MG63 (cell line): Measurements from ENCODE around the gene NOS3. TPM values are rescaled to one million over a fixed set of nuclear protein-coding genes. Genes with fewer than 3 reads are reported as not detected.
"Not testable (repeated sequence)": the region's sequence is repeated elsewhere in the genome, so short reads cannot be mapped to it uniquely, and the experiment has no call there.

Source experiments
- DNase-seq: peaks from one replicate; pipeline ENCODE4 v3.0.0-alpha.2; 2020
- H3K27me3 ChIP-seq: fragments of 250-450 bp; sonication (Bioruptor Pico); 2 replicates; pipeline ENCODE4 v1.5.1; 2020; ENCODE audit warnings: mild to moderate bottlenecking, moderate library complexity
- H3K36me3 ChIP-seq: fragments of 250-450 bp; sonication (Bioruptor Pico); 2 replicates; pipeline ENCODE4 v1.5.1; 2020; ENCODE audit warnings: mild to moderate bottlenecking, moderate library complexity
- H3K4me3 ChIP-seq: fragments of 250-450 bp; sonication (Bioruptor Pico); 2 replicates; pipeline ENCODE4 v1.5.1; 2020; ENCODE audit warnings: mild to moderate bottlenecking, moderate library complexity
- H3K9me3 ChIP-seq: fragments of 250-450 bp; sonication (Bioruptor Pico); 2 replicates; pipeline ENCODE4 v1.5.1; 2020; ENCODE audit warnings: mild to moderate bottlenecking, moderate library complexity
- total RNA-seq: library from RNA; depleted of rRNA; stranded (reverse); fragments of >200 nt; shearing (Covaris generic); gene quantifications from 2 replicates; pipeline ENCODE4 v1.2.3, GENCODE V29; 2014; ENCODE audit warnings: low replicate concordance

NOS3 gene
- total RNA-seq, 1 experiment from 2014 or later = not detected

DNA sequence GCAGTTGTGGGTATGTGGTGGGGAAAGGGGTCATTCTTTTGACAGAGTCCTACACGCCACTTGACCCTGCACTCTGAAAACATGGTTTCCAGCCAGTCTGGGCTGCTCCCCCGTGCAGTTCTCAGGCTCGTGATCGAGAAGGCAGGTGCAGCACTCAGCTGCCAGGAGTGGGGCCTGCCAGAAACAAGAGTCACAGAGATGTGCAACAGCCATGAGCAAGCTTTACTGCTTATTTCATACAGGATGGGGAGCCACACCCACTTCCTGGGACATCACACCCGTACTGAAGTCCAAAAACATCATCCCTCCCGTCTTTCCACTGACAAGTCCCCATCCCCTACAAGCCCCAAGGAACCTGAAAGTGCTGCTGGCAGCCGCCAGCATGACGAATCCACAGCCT is 24.1 kb downstream of the NOS3 start:
- Histone ChIP-seq H3K27me3 (0 out of 2 replicates have a peak, but pooled peaks cover 2% of the 10 kb centered on the region), H3K36me3 (no peaks in the 10 kb centered on the region), H3K4me3 (no peak overlapping the region), H3K9me3 (no peaks in the 10 kb centered on the region)
- peak; percentile 29 for DNase-seq

DNA sequence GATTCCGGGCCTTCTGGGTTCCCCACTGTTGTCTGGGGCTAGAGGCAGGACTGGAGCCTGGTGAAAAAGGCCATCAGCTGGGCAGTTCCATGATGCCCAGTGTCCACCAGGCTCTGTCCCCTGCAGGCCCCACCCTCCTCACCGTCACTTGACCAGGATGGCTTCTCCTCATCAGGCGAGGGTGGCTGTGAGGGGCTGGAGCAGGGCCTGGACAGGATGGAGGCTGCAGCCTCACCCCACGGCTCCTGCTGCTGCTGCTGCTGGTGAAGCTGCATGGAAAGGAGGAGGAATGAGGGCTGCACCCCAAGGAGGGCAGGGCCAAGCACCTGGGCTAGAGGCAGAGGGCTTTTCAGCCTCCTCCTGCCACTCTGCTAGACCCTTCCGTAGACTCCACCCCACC is 25.1 kb downstream of the NOS3 start:
- Histone ChIP-seq H3K9me3 (no peaks in the 10 kb centered on the region), H3K36me3 (no peaks in the 10 kb centered on the region), H3K27me3 (0 out of 2 replicates have a peak, but pooled peaks cover 2% of the 10 kb centered on the region), H3K4me3 (no peak overlapping the region)
- DNase-seq = no peak

DNA sequence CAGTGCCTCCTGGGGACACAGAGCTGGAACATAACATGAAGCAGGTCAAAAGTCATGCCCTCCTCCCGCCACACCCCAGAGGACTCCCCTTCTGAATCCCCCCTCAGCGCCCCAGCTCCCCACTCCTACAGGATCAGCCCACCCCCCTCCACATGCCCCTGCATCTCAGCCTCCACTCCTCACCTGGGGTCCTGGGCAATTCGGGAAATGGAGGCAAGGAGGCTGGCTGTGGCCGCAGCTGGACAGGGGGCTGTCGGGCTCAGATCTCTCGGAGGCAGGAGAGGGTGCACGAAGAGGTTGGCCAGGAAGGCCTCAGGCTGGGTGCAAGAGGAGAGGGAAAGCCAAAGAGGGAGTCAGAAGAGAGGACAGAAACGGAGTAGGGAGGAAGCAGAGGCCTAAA is 25.7 kb downstream of the NOS3 start:
- Histone ChIP-seq H3K4me3 (no peak overlapping the region), H3K9me3 (no peaks in the 10 kb centered on the region), H3K27me3 (0 out of 2 replicates have a peak, but pooled peaks cover 2% of the 10 kb centered on the region)

DNA sequence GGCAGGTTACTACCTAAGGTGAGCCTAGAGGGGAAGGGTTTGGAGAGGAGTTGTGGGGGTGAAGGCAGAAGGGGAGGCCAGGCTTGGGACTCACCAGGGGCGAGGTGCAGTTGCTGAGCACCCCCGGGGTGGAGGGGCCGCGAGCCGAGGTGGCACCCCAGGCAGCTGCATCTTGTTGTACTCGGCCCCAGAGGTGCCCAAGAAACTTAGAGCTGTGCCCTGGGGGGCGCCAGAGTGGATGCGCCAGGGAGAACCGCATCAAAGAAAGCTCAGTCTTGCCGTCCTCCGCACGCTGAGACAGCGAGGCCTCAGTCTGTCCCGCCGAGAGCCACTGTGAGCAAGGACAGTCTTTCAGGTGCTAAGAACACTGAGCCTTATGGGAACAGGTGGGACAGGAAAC is 26.1 kb downstream of the NOS3 start:
- DNase-seq = no peak
- Histone ChIP-seq H3K36me3 (no peaks in the 10 kb centered on the region), H3K27me3 (0 out of 2 replicates have a peak, but pooled peaks cover 2% of the 10 kb centered on the region), H3K9me3 (no peaks in the 10 kb centered on the region), H3K4me3 (no peak overlapping the region)

More for the DNA sequence above, 25.7 kb downstream of the NOS3 start:
- no peaks in the 10 kb centered on the region for H3K36me3 ChIP-seq
- DNase-seq = no peak

DNA sequence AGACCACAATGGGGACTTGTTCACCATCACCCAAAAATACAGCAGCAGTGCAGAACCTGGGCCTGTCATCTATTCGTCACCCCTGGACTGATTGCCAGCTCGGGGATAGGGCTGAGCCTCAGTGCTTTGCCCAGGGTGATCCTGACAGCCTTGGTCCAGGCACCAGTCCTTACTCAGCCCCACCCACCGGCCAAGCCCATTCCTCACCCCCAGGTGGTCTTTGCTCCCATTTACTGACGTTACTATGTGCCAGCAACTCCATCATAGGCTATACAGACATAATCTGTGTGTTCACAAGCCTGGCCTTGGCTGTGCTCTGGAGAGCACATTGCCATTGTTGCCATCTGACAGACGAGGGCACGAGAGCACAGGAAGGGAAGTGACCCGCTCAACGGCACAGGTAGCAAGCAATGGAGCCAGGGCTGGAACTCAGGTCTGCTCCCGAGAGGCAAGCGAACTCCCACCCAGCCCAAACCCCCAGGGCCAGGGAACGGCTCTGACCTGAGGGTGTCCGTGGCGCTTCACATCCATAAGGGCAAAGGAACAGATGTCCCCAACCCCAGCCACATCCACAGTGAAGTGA is 26.6 kb downstream of the NOS3 start:
- no peak overlapping the region for H3K4me3 ChIP-seq
- H3K27me3 ChIP-seq = 0 out of 2 replicates have a peak, but pooled peaks cover 2% of the 10 kb centered on the region
- H3K9me3 ChIP-seq = no peaks in the 10 kb centered on the region
- H3K36me3 ChIP-seq = no peaks in the 10 kb centered on the region
- DNase-seq = no peak

- Histone ChIP-seq H3K27me3 (0 out of 2 replicates have a peak, but pooled peaks cover 2% of the 10 kb centered on the region), H3K36me3 (no peaks in the 10 kb centered on the region), H3K9me3 (no peaks in the 10 kb centered on the region), H3K4me3 (no peak overlapping the region)
- DNase-seq = peak; percentile 43
Observed at GRCh38 chr7:151017953-151018420, 27.2 kb downstream of the NOS3 start.

- DNase-seq = no peak
Observed at GRCh38 chr7:151018421-151019129, 27.8 kb downstream of the NOS3 start.

GRCh38 chr7:151019130-151019447 is 28.3 kb downstream of the NOS3 start:
- Histone ChIP-seq H3K4me3 (no peak overlapping the region), H3K36me3 (no peaks in the 10 kb centered on the region), H3K9me3 (no peaks in the 10 kb centered on the region), H3K27me3 (0 out of 2 replicates have a peak, but pooled peaks cover 2% of the 10 kb centered on the region)
- DNase-seq = no peak

More at GRCh38 chr7:151018421-151019129, 27.8 kb downstream of the NOS3 start:
- Histone ChIP-seq H3K4me3 (no peak overlapping the region), H3K36me3 (no peaks in the 10 kb centered on the region), H3K27me3 (0 out of 2 replicates have a peak, but pooled peaks cover 2% of the 10 kb centered on the region), H3K9me3 (no peaks in the 10 kb centered on the region)

- Histone ChIP-seq H3K36me3 (no peaks in the 10 kb centered on the region), H3K4me3 (no peak overlapping the region), H3K27me3 (0 out of 2 replicates have a peak, but pooled peaks cover 2% of the 10 kb centered on the region), H3K9me3 (no peaks in the 10 kb centered on the region)
- no peak for DNase-seq
Observed at GRCh38 chr7:151020231-151020630, 29.4 kb downstream of the NOS3 start.

GRCh38 chr7:151023232-151023631 is 32.4 kb downstream of the NOS3 start:
- DNase-seq = no peak
- no peak overlapping the region for H3K4me3 ChIP-seq
- 0 out of 2 replicates have a peak, but pooled peaks cover 2% of the 10 kb centered on the region for H3K27me3 ChIP-seq
- H3K9me3 ChIP-seq = no peaks in the 10 kb centered on the region
- no peaks in the 10 kb centered on the region for H3K36me3 ChIP-seq

- Histone ChIP-seq H3K27me3 (no peaks in the 10 kb centered on the region), H3K36me3 (no peaks in the 10 kb centered on the region), H3K9me3 (no peaks in the 10 kb centered on the region), H3K4me3 (no peak within 1 kb of the TSS)
- DNase-seq = no peak
Observed at GRCh38 chr7:151024435-151025056, 33.7 kb downstream of the NOS3 start, which contains the start of gene ATG9B. ATG9B (minus strand) TSS chr7:151024494; CDS start chr7:151024423, 71 bp downstream.

GRCh38 chr7:151025924-151026671 is 35.3 kb downstream of the NOS3 start:
- no peaks in the 10 kb centered on the region for H3K27me3 ChIP-seq
- no peaks in the 10 kb centered on the region for H3K9me3 ChIP-seq
- no peak overlapping the region for H3K4me3 ChIP-seq
- no peaks in the 10 kb centered on the region for H3K36me3 ChIP-seq
- no peak for DNase-seq

DNA sequence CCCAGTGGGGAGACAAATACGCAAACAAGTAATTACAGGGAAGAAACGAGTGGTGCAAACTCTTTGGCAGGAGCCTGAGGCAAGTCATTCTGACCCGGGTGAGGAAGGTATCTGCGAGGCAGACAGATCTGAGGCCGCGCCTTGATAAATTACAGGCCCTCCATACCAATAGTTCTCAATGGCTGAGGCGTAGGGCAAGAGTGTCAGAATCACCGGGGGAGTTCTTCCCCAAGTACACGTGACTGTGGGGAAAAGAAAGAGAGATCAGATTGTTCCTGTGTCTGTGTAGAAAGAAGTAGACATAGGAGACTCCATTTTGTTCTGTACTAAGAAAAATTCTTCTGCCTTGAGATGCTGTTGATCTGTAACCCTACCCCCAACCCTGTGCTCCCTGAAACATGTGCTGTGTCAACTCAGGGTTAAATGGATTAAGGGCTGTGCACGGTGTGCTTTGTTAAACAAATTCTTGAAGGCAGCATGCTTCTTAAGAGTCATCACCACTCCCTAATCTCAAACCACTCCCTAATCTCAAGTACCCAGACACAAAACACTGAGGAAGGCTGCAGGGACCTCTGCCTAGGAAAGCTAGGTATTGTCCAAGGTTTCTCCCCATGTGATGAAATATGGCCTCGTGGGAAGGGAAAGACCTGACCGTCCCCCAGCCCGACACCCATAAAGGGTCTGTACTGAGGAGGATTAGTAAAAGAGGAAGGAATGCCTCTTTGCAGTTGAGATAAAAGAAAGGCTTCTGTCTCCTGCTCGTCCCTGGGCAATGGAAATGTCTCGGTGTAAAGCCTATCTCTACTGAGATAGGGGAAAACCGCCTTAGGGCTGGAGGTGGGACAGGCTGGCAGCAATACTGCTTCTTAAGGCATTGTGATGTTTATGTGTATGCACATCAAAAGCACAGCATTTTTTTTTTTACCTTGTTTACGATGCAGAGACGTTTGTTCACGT is 36.2 kb downstream of the NOS3 start:
- H3K9me3 ChIP-seq, H3K4me3 ChIP-seq, H3K36me3 ChIP-seq, DNase-seq, H3K27me3 ChIP-seq: not testable (repeated sequence)

DNA sequence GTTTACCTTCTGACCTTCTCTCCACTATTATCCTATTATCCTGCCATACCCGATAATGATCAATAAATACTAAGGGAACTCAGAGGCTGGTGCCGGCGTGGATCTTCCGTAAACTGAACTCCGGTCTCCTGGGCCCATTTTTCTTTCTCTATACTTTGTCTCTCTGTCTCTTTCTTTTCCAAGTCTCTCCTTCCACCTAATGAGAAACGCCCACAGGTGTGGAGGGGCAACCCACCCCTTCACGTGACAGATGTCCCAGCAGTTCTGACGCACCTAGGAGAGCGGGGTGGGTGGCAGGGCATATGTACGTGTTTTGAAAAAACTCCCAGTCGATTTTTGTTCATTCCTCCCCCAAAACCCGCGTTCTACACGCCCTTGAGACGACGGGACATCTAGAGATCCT is 36.9 kb downstream of the NOS3 start:
- H3K36me3 ChIP-seq, DNase-seq, H3K27me3 ChIP-seq, H3K9me3 ChIP-seq: not testable (repeated sequence)
- H3K4me3 ChIP-seq = peak overlapping the region; percentile 82

DNA sequence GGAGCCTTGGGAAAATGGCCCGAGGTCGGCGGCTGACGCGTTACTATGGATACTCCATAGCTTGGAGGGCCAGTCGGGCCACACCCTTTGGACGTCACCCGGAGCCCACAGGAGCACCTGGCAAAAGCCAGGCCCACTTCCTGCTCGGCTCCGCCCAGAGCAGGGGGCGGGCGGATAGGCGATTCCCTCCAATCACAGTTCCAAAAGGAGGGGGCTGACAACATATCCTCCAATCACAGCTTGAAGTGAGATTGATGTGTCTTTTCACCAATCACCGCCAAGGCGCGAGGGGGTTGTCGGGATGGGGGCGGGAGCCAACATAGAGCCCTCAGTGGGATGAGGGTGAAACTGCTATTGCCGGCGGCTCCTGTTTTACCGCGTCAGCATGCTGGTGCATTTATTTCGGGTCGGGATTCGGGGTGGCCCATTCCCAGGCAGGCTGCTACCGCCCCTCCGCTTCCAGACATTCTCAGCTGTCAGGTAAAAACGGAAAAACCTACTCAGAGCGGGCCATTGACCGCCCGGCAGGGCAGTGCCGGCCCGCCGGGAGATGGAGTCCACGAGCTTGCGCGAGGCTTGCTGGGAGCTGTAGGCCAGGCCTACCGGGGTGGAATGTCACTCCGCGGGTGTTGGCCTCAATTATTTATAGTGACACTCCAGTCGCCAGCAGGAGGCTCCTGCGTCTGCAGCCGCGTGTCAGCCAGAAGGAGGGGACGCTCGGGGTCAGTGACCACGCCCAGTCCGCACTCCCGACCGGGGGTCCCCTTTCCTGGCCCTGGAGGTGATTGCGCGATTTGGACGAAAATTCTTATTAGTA is 37.5 kb downstream of the NOS3 start, which contains the start of gene ABCB8:
ABCB8 (plus strand) TSS at position 320 of the 817 bp plus-strand sequence; CDS start at position 386, 66 bp downstream.
- no peaks in the 10 kb centered on the region for H3K27me3 ChIP-seq
- peaks cover 2% of the 10 kb centered on the region; the same call in 1 of the 2 replicates for H3K36me3 ChIP-seq
- H3K4me3 ChIP-seq = peak within 1 kb of the TSS; percentile 82
- H3K9me3 ChIP-seq = no peaks in the 10 kb centered on the region
- peak; percentile 93 for DNase-seq
